DND-41 (cell line): ENCODE results near the gene OTOP3.

Source experiments
- ATAC-seq: fragments of 200-7000 bp; cut with Tn5 transposase; 3 replicates; pipeline ENCODE4 v1.9.1; 2021; ENCODE audit warnings: low read depth; ENCODE audit not compliant: insufficient read depth
- DNase-seq: peaks from one replicate; pipeline ENCODE4 v3.0.0-alpha.2; 2020
- H2AFZ ChIP-seq: 2 replicates; pipeline ENCODE4 v1.6.0; 2012; ENCODE audit warnings: low read depth, low read length
- H3K27ac ChIP-seq: 2 replicates; pipeline ENCODE4 v1.5.1; 2012; ENCODE audit warnings: low read length, inconsistent platforms
- H3K27me3 ChIP-seq: fragments of 200-600 bp; sonication (generic); 2 replicates; pipeline ENCODE4 v1.6.0; 2012; ENCODE audit warnings: low read length, mild to moderate bottlenecking, inconsistent platforms; ENCODE audit not compliant: insufficient read depth, poor library complexity
- H3K36me3 ChIP-seq: 2 replicates; pipeline ENCODE4 v1.5.1; 2012; ENCODE audit warnings: low read length, inconsistent platforms; ENCODE audit not compliant: insufficient read depth
- H3K4me1 ChIP-seq: 2 replicates; pipeline ENCODE4 v1.5.1; 2012; ENCODE audit warnings: mild to moderate bottlenecking, low read length; ENCODE audit not compliant: insufficient read depth
- H3K4me2 ChIP-seq: 2 replicates; pipeline ENCODE4 v1.6.0; 2012; ENCODE audit warnings: mild to moderate bottlenecking, moderate library complexity, low read length, inconsistent platforms; ENCODE audit not compliant: insufficient read depth
- H3K4me3 ChIP-seq, 2 experiments: fragments of 200-600 bp in 1 of 2; shearing (Covaris generic) in 1 of 2; 2 replicates each; pipeline ENCODE4 v1.5.1; 2012 to 2016; ENCODE audit warnings: inconsistent platforms in 2 of 2, low read length in 2 of 2, mild to moderate bottlenecking in 2 of 2, low read depth in 1 of 2, moderate library complexity in 1 of 2
- H3K79me2 ChIP-seq: 2 replicates; pipeline ENCODE4 v1.6.0; 2012; ENCODE audit warnings: low read length, inconsistent platforms; ENCODE audit not compliant: insufficient read depth
- H3K9ac ChIP-seq: 2 replicates; pipeline ENCODE4 v1.6.0; 2012; ENCODE audit warnings: low read depth, mild to moderate bottlenecking, inconsistent platforms, low read length, moderate library complexity
- H3K9me3 ChIP-seq: 2 replicates; pipeline ENCODE4 v1.5.1; 2012; ENCODE audit warnings: low read length, moderate library complexity, mild to moderate bottlenecking, inconsistent platforms; ENCODE audit not compliant: insufficient read depth, severe bottlenecking
- H4K20me1 ChIP-seq: 2 replicates; pipeline ENCODE4 v1.6.0; 2012; ENCODE audit warnings: low read length; ENCODE audit not compliant: insufficient read depth
- EZH2 ChIP-seq: IDR thresholded peaks from 3 replicates; pipeline ENCODE4 v1.6.1; 2012; ENCODE audit warnings: borderline replicate concordance, low read depth, mild to moderate bottlenecking, moderate library complexity, low read length, inconsistent platforms; ENCODE audit not compliant: severe bottlenecking
- TF ChIP-seq, protein P1 (sequence below): IDR thresholded peaks from 2 replicates; pipeline ENCODE4 v1.5.1; 2012; ENCODE audit warnings: borderline replicate concordance, low read length, moderate library complexity, mild to moderate bottlenecking; ENCODE audit not compliant: poor library complexity, severe bottlenecking; ENCODE audit errors: extremely low read depth

OTOP3 gene

DNA sequence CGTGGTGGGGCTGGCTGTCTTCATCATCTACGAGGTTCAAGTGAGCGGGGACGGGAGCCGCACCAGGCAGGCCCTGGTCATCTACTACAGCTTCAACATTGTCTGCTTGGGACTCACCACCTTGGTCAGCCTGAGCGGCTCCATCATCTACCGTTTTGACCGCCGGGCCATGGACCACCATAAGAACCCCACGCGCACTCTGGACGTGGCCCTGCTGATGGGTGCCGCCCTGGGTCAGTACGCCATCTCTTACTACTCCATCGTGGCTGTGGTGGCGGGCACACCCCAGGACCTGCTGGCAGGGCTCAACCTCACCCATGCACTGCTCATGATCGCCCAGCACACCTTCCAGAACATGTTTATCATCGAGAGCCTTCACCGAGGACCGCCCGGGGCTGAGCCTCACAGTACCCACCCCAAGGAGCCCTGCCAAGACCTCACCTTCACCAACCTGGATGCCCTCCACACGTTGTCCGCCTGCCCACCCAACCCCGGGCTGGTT, 5.1 kb upstream of the OTOP3 start:
- Histone ChIP-seq H3K79me2 (no peaks in the 10 kb centered on the region), H3K9ac (no peak overlapping the region), H3K27me3 (peaks cover 16% of the 10 kb centered on the region), H2AFZ (no peak overlapping the region), H3K4me3 (no peak overlapping the region), H4K20me1 (no peaks in the 10 kb centered on the region; the same call in 1 of the 2 replicates), H3K4me2 (no peak overlapping the region), H3K9me3 (no peaks in the 10 kb centered on the region), H3K27ac (no peak overlapping the region), H3K4me1 (no peaks in the 10 kb centered on the region), H3K36me3 (no peaks in the 10 kb centered on the region)
- DNase-seq (no peak), ATAC-seq (no peak)
- TF ChIP-seq EZH2, result no peak
- TF ChIP-seq, protein P1, sequence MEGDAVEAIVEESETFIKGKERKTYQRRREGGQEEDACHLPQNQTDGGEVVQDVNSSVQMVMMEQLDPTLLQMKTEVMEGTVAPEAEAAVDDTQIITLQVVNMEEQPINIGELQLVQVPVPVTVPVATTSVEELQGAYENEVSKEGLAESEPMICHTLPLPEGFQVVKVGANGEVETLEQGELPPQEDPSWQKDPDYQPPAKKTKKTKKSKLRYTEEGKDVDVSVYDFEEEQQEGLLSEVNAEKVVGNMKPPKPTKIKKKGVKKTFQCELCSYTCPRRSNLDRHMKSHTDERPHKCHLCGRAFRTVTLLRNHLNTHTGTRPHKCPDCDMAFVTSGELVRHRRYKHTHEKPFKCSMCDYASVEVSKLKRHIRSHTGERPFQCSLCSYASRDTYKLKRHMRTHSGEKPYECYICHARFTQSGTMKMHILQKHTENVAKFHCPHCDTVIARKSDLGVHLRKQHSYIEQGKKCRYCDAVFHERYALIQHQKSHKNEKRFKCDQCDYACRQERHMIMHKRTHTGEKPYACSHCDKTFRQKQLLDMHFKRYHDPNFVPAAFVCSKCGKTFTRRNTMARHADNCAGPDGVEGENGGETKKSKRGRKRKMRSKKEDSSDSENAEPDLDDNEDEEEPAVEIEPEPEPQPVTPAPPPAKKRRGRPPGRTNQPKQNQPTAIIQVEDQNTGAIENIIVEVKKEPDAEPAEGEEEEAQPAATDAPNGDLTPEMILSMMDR, result no peak

DNA sequence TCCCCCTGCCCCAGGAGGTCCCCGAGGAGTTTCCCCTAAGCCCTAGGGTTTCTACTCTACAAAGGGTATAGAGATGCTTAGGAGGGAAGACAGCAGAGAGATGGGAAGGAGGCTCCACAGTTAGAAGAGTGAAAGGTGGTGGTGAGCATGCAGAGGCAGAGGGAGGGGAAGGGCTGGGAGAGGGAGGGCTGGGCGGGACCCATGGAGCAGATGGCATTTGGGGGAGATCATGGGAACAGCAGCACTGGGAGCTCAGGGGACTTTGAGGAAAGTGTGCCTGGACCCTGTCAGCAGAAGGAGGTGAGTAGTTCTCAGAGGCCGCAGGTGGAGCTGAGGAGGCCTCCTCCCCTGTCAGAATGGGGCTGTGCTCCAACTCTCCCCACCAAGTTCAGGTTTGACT, 650 bp upstream of the OTOP3 start:
- H3K27ac ChIP-seq, result no peak overlapping the region
- TF ChIP-seq, protein P1, result no peak
- no peak for TF ChIP-seq EZH2
- ATAC-seq, result no peak
- peaks cover 3% of the 10 kb centered on the region for H3K27me3 ChIP-seq
- no peak overlapping the region for H3K9ac ChIP-seq
- H2AFZ ChIP-seq, result no peak overlapping the region
- no peak overlapping the region for H3K4me2 ChIP-seq
- no peaks in the 10 kb centered on the region for H3K9me3 ChIP-seq
- H4K20me1 ChIP-seq, result peaks cover 3% of the 10 kb centered on the region; the same call in 1 of the 2 replicates
- H3K4me1 ChIP-seq, result no peaks in the 10 kb centered on the region
- H3K79me2 ChIP-seq, result no peaks in the 10 kb centered on the region
- DNase-seq, result no peak
- H3K4me3 ChIP-seq, result no peak overlapping the region
- H3K36me3 ChIP-seq, result no peaks in the 10 kb centered on the region

DNA sequence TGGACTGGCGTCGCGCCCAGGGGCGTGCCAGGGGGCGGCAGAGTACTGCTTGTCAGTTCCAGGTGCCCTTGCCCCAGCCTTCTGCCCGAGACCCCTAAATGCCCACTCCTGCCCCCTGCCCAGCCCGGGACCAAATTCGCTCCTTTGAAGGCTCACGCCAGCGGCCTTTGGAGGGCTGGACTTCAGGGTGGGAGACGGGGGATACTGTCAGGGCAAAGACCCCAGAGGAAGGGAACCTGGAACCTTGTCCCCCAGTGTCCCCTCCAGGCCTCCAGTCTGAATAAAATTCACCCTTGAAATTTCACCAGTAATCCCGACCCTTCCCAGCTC, 737 bp downstream of the OTOP3 start:
- Histone ChIP-seq H3K79me2 (no peaks in the 10 kb centered on the region), H3K4me1 (no peaks in the 10 kb centered on the region), H4K20me1 (peaks cover 3% of the 10 kb centered on the region; the same call in 1 of the 2 replicates), H3K36me3 (no peaks in the 10 kb centered on the region), H3K9ac (no peak overlapping the region), H3K9me3 (no peaks in the 10 kb centered on the region), H2AFZ (no peak overlapping the region), H3K4me2 (no peak overlapping the region), H3K27me3 (peaks cover 3% of the 10 kb centered on the region), H3K4me3 (no peak overlapping the region), H3K27ac (no peak overlapping the region)
- no peak for DNase-seq
- TF ChIP-seq, protein P1, result no peak
- no peak for TF ChIP-seq EZH2
- no peak for ATAC-seq
